Right lobe of liver (tissue), 6 donors: ENCODE measurements around the gene MRFAP1L1. TPM values are rescaled to one million over a fixed set of nuclear protein-coding genes. Genes with fewer than 3 reads are reported as not detected.

Experiments
- ATAC-seq, 4 donors: fragments of 200-7000 bp; cut with Tn5 transposase; one replicate each; pipeline ENCODE4 v1.9.1; 2020; ENCODE audit warnings: mild to moderate bottlenecking in 4 of 4, moderate library complexity in 4 of 4
- DNase-seq, 3 donors: peaks; one replicate each; pipeline ENCODE4 v3.0.0-alpha.2; 2020
- H3K27ac ChIP-seq, 3 donors: fragments of 200-600 bp; one replicate each; pipeline ENCODE4 v1.8.0; 2022
- H3K27me3 ChIP-seq, 2 donors: fragments of 200-600 bp; one replicate each; pipeline ENCODE4 v1.8.0; 2022
- H3K36me3 ChIP-seq, 4 donors: fragments of 200-600 bp; sonication (generic) in 1 of 4; one replicate each; pipeline versions ENCODE4 v1.5.1 to v1.8.0; 2017 to 2022; ENCODE audit warnings: control low read depth in 1 of 4
- H3K4me1 ChIP-seq, 4 donors: fragments of 200-600 bp; sonication (generic) in 1 of 4; one replicate each; pipeline versions ENCODE4 v1.5.1 to v1.8.0; 2017 to 2022; ENCODE audit warnings: control low read depth in 1 of 4
- H3K4me3 ChIP-seq, 3 donors: fragments of 200-600 bp; one replicate each; pipeline ENCODE4 v1.8.0; 2022
- H3K9me3 ChIP-seq, 4 donors: fragments of 200-600 bp; sonication (generic) in 1 of 4; one replicate each; pipeline versions ENCODE4 v1.5.1 to v1.8.0; 2017 to 2022; ENCODE audit warnings: control low read depth in 1 of 4
- CTCF ChIP-seq, 4 donors: fragments of 200-600 bp in 3 of 4; fragments of 450-650 bp in 1 of 4; IDR thresholded peaks; one replicate each; pipeline versions ENCODE4 v1.5.1 to v1.8.0; 2016 to 2022; ENCODE audit warnings: antibody characterized with exemption in 4 of 4, mild to moderate bottlenecking in 2 of 4
- POLR2A ChIP-seq: fragments of 450-650 bp; IDR thresholded peaks from one replicate; pipeline ENCODE4 v1.6.1; 2017; ENCODE audit warnings: antibody characterized with exemption, mild to moderate bottlenecking
- WGBS: methylation state at CpG from one replicate; pipeline ENCODE4 v1.1.6; 2018; ENCODE audit warnings: low coverage, low lambda C conversion rate; ENCODE audit not compliant: insufficient coverage; ENCODE audit errors: missing lambda C conversion rate; 5-methylcytosine and 5-hydroxymethylcytosine counted together
- intact Hi-C, 2 donors: fragments of 100-400 bp; cut with DNase I; formaldehyde crosslinking; loops; one replicate each; pipeline versions ENCODE4 v1.11.2 to v1.14.1; 2022
- total RNA-seq, 6 experiments: library from RNA; depleted of rRNA in 2 of 6; stranded (reverse); fragments of >200 nt in 2 of 6; fragmentation: NEBNext Ultra II Directional in 3 of 6; extraction: Animal tissue kit (Norgen Biotek cat#: 25700) in 3 of 6; gene quantifications; one replicate each; pipeline versions ENCODE4 v1.1.0 to v1.2.4, GENCODE V29; 2016 to 2023
- donor health status: DM: no; HTN: yes; CAD: no.
- donor health status: DM: no; HTN: no; CAD: no.
- donor health status: DM: no; HTN: no; CAD: no.
- donor health status: DM: no; HTN: yes; CAD: no.
- donor health status: DM: no; HTN: yes; CAD: no.

MRFAP1L1 gene
- total RNA-seq, 6 experiments from 2014 or later: 18.9 to 30.7 (median 28.4) TPM

- Histone ChIP-seq H3K9me3 (no peaks in the 10 kb centered on the region), H3K4me1 (peaks cover 0 to 46% (median 22%) of the 10 kb centered on the region in 4 donors), H3K27me3 (no peaks in the 10 kb centered on the region), H3K4me3 (no peak overlapping the region), H3K27ac (no peak overlapping the region), H3K36me3 (no peaks in the 10 kb centered on the region)
- no peak for ATAC-seq
- TF ChIP-seq CTCF (IDR thresholded peaks at IDR 0.05) (no peak), POLR2A (no peak)
- DNase-seq: no peak
- intact Hi-C loops: no loop called here
- WGBS: no CpG with 5 or more reads among the region's 8 CpGs
These were observed 17.3 kb downstream of the MRFAP1L1 start for GRCh38 chr4:6692379-6692778.

- peak overlapping the region; percentile 39 to 86 (median 62) for H3K27ac ChIP-seq
- H3K27me3 ChIP-seq: no peaks in the 10 kb centered on the region
- no peaks in the 10 kb centered on the region for H3K36me3 ChIP-seq
- DNase-seq: peak in 2 of 3 donors; percentile 48 to 78
- peaks cover 0 to 23% (median 11%) of the 10 kb centered on the region in 4 donors for H3K4me1 ChIP-seq
- no peaks in the 10 kb centered on the region for H3K9me3 ChIP-seq
- peak; percentile 80 to 89 (median 84) for ATAC-seq
- TF ChIP-seq CTCF (IDR thresholded peaks at IDR 0.05) (no peak), POLR2A (no peak)
- intact Hi-C loops: no loop called here
- WGBS: 34% methylated on average over 5 of the region's 15 CpGs
- H3K4me3 ChIP-seq: no peak overlapping the region
These were observed 20.1 kb downstream of the MRFAP1L1 start for GRCh38 chr4:6689506-6689960.

GRCh38 chr4:6688879-6689505 is 20.7 kb downstream of the MRFAP1L1 start:
- ATAC-seq (peak; percentile 75 to 80 (median 78)), DNase-seq (peak in 2 of 3 donors; percentile 52 to 76)
- peak overlapping the region; percentile 39 to 86 (median 62) for H3K27ac ChIP-seq
- TF ChIP-seq POLR2A (no peak), CTCF (IDR thresholded peaks at IDR 0.05) (no peak)
- intact Hi-C loops: no loop called here
- WGBS: 12% methylated on average over 9 of the region's 23 CpGs
- no peaks in the 10 kb centered on the region for H3K36me3 ChIP-seq
- H3K9me3 ChIP-seq: no peaks in the 10 kb centered on the region
- H3K4me3 ChIP-seq: no peak overlapping the region
- no peaks in the 10 kb centered on the region for H3K27me3 ChIP-seq
- peaks cover 0 to 23% (median 11%) of the 10 kb centered on the region in 4 donors for H3K4me1 ChIP-seq

GRCh38 chr4:6687947-6688878 is 21.5 kb downstream of the MRFAP1L1 start:
- peak in 1 of 4 donors; percentile 7 for ATAC-seq
- Histone ChIP-seq H3K4me3 (no peak overlapping the region), H3K36me3 (no peaks in the 10 kb centered on the region), H3K27ac (peak overlapping the region in 1 of 3 donors; percentile 86), H3K9me3 (no peaks in the 10 kb centered on the region), H3K4me1 (peaks cover 0 to 23% (median 11%) of the 10 kb centered on the region in 4 donors), H3K27me3 (no peaks in the 10 kb centered on the region)
- TF ChIP-seq CTCF (IDR thresholded peaks at IDR 0.05) (no peak), POLR2A (no peak)
- WGBS: 64% methylated on average over 4 of the region's 24 CpGs
- DNase-seq: no peak
- intact Hi-C loops: no loop called here
